ENCODE results near the gene ZNF526. TPM values are rescaled to one million over a fixed set of nuclear protein-coding genes. Genes with fewer than 3 reads are reported as not detected.

Gene ZNF526
- total RNA-seq (ENCODE audit: low replicate concordance), result 10.1 and 12.5 TPM in 2 replicates

GRCh38 chr19:42219812-42220750 lies at the start of gene ZNF526:
Gene ZNF526, plus strand, starts transcription at chr19:42220312. Its CDS starts 4,092 bp downstream, at chr19:42224404.

DNA sequence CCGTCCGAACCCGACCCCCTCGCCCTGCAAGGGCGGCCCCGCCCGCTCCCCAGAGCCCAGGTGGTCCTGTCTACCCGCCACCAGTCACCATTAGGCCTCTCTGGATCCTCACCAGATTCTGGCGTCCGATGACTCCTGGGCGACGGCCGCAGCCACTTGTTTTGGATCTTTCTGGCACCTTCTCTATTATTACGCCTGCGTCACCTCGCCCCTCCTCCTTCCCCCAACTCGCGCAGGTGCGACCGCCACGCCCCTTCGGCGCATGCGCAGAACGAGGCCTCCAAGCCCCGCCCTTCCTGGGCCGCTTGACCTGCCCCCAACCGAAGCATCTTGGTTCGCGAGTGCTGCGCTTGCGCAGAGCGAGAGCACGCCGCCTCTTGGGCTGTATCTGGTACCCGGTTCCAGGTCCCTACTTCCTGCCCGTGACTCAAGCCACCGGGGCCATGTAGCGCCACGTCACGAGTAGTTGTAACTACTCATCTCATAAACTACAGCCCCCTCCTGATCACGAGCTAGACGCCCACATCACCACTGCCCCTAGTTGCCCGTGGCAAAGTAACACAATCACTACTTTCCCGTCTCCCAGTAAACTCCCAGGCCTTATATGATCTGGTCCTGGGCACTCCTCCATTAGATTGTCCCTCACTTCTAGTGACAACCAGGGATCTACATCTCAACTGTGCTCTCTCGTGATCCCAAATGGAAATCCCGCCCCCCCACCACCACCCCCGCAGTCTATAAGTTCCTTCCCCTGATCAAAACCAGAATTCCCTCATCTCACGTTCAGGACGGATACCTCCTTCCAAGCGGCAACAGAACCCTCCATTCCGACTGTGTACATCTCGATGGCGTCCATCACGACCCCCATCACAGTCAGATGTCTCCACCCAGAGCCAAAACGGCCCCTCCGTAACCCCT lies 2.3 kb upstream of the ZNF526 start, which contains the start of gene DEDD2:
TSS of gene DEDD2 (minus strand) at position 158 of the 918 bp plus-strand sequence. CDS start 670 bp downstream, outside the sequence.

GRCh38 chr19:42242512-42243409 lies 22.6 kb downstream of the ZNF526 start, which contains the start of gene GSK3A:
Gene GSK3A, minus strand, starts transcription at chr19:42242602. Its CDS starts 137 bp downstream, at chr19:42242465.

GRCh38 chr19:42254850-42255765 lies 35.0 kb downstream of the ZNF526 start, which contains the start of gene ERF:
Gene ERF, minus strand, starts transcription at chr19:42255128. Its CDS starts 129 bp downstream, at chr19:42254999.

GRCh38 chr19:42268704-42269477 lies 48.8 kb downstream of the ZNF526 start, which contains the start of gene CIC:
Gene CIC, plus strand, starts transcription at chr19:42269252. Its CDS starts 2,532 bp downstream, at chr19:42271784.

Other genes starting within 250 kb of the ZNF526 start
- not detected in 2 replicates for gene ATP1A3, start 226.1 kb upstream of the ZNF526 start, total RNA-seq (ENCODE audit: low replicate concordance)
- 0.23 TPM in 1 of 2 replicates, not detected in the other for gene GRIK5, start 150.1 kb upstream of the ZNF526 start, total RNA-seq (ENCODE audit: low replicate concordance)
- gene ZNF574, start 144.1 kb upstream of the ZNF526 start, total RNA-seq (ENCODE audit: low replicate concordance), result 6.6 and 8.2 TPM in 2 replicates
- gene POU2F2, start 87.9 kb upstream of the ZNF526 start, total RNA-seq (ENCODE audit: low replicate concordance), result 0.08 and 0.12 TPM in 2 replicates
- 10.8 and 16.6 TPM in 2 replicates for gene DEDD2, start 2.6 kb upstream of the ZNF526 start, total RNA-seq (ENCODE audit: low replicate concordance)
- 4.9 and 7.9 TPM in 2 replicates for gene GSK3A, start 22.3 kb downstream of the ZNF526 start, total RNA-seq (ENCODE audit: low replicate concordance)
- 10.6 and 20.4 TPM in 2 replicates for gene ERF, start 34.8 kb downstream of the ZNF526 start, total RNA-seq (ENCODE audit: low replicate concordance)
- 9.4 and 11.2 TPM in 2 replicates for gene CIC, start 48.9 kb downstream of the ZNF526 start, total RNA-seq (ENCODE audit: low replicate concordance)
- 0.15 TPM in 1 of 2 replicates, not detected in the other for gene PRR19, start 81.8 kb downstream of the ZNF526 start, total RNA-seq (ENCODE audit: low replicate concordance)
- gene PAFAH1B3, start 82.3 kb downstream of the ZNF526 start, total RNA-seq (ENCODE audit: low replicate concordance), result 8.4 and 30.9 TPM in 2 replicates
- 0.12 TPM in 1 of 2 replicates, not detected in the other for gene TMEM145, start 93.0 kb downstream of the ZNF526 start, total RNA-seq (ENCODE audit: low replicate concordance)
- 17.9 and 18.6 TPM in 2 replicates for gene MEGF8, start 105.3 kb downstream of the ZNF526 start, total RNA-seq (ENCODE audit: low replicate concordance)
- not detected in 2 replicates for gene CNFN, start 170.0 kb downstream of the ZNF526 start, total RNA-seq (ENCODE audit: low replicate concordance)
- 0.90 and 1.5 TPM in 2 replicates for gene LIPE, start 207.1 kb downstream of the ZNF526 start, total RNA-seq (ENCODE audit: low replicate concordance)
- gene CXCL17, start 222.6 kb downstream of the ZNF526 start, total RNA-seq (ENCODE audit: low replicate concordance), result not detected in 2 replicates